OCI-LY3 (cell line): Measurements from ENCODE around the gene PUM1.

ENCODE experiments used
- H2AFZ ChIP-seq: fragments of 200-600, 300-600 bp; shearing (Covaris generic); 2 replicates; pipeline ENCODE4 v1.6.0; 2014; ENCODE audit warnings: antibody characterized with exemption, low read depth, low read length
- H3K27ac ChIP-seq: fragments of 200-600, 300-600 bp; sonication (generic); 2 replicates; pipeline ENCODE4 v1.5.1; 2014; ENCODE audit warnings: mild to moderate bottlenecking, low read length, moderate library complexity, mixed read lengths
- H3K27me3 ChIP-seq: fragments of 200-600, 300-600 bp; sonication (generic); 2 replicates; pipeline ENCODE4 v1.6.1; 2014; ENCODE audit warnings: low read depth, low read length, mixed read lengths
- H3K36me3 ChIP-seq: fragments of 200-600, 300-600 bp; sonication (generic); replicated peaks from 2 replicates; pipeline ENCODE3; 2014; ENCODE audit warnings: low read depth, low read length, mixed read lengths
- H3K4me1 ChIP-seq: fragments of 300-600, 200-600 bp; sonication (generic); 2 replicates; pipeline ENCODE4 v1.6.1; 2014; ENCODE audit warnings: low read length, mixed read lengths
- H3K4me2 ChIP-seq: fragments of 200-600, 300-600 bp; sonication (generic); 2 replicates; pipeline ENCODE4 v1.6.1; 2014; ENCODE audit warnings: low read length, mixed read lengths
- H3K4me3 ChIP-seq: fragments of 300-600, 200-600 bp; sonication (generic); 2 replicates; pipeline ENCODE4 v1.5.1; 2014; ENCODE audit warnings: antibody characterized with exemption, mild to moderate bottlenecking, low read length, moderate library complexity
- H3K79me2 ChIP-seq: fragments of 300-600, 200-600 bp; shearing (Covaris generic); 2 replicates; pipeline ENCODE4 v1.6.1; 2014; ENCODE audit warnings: mild to moderate bottlenecking, low read length, mixed read lengths
- H3K9ac ChIP-seq: fragments of 300-600, 200-600 bp; shearing (Covaris generic); 2 replicates; pipeline ENCODE4 v1.6.0; 2014; ENCODE audit warnings: mild to moderate bottlenecking, low read length, moderate library complexity
- H3K9me3 ChIP-seq: fragments of 200-600, 300-600 bp; shearing (Covaris generic); 2 replicates; pipeline ENCODE4 v1.6.1; 2014; ENCODE audit warnings: low read length, mixed read lengths; ENCODE audit not compliant: insufficient read depth
- H4K20me1 ChIP-seq: fragments of 200-600, 300-600 bp; sonication (generic); 2 replicates; pipeline ENCODE4 v1.6.1; 2016; ENCODE audit warnings: low read length, mixed read lengths; ENCODE audit not compliant: insufficient read depth
- CTCF ChIP-seq: fragments of 200-600, 300-600 bp; sonication (generic); IDR thresholded peaks from 2 replicates; pipeline ENCODE4 v1.5.1; 2014; ENCODE audit warnings: antibody characterized with exemption, low read length, low read depth
- EZH2phosphoT487 ChIP-seq: fragments of 200-600 bp; shearing (Covaris generic); IDR thresholded peaks from 2 replicates; pipeline ENCODE4 v1.6.1; 2018; ENCODE audit warnings: antibody characterized with exemption, mixed run types, low read depth

PUM1 gene

DNA sequence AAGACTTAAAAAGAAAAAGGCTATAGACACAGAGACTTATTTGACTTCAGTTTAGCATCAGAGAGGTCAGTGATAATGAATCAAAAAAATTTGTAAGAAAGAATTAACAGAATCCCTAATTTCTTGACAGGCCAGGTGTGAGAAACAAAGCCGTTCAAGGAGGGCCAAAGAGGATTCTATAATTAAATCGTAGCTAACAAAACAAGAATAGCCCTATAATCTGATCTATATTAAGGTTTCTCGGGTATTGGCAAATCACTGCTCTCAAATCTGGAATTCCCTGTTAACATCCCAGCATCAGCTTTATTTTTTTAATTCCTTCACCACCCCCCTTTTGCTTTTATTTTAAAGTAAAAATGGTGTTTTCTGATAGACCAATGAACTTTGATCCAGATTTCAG lies 60.3 kb downstream of the PUM1 start:
- no peak overlapping the region for H3K4me2 ChIP-seq
- peaks cover 92% of the 10 kb centered on the region for H3K79me2 ChIP-seq
- no peaks in the 10 kb centered on the region for H3K27me3 ChIP-seq
- H4K20me1 ChIP-seq: peaks cover 77% of the 10 kb centered on the region
- H3K4me3 ChIP-seq: no peak overlapping the region
- H3K36me3 ChIP-seq: peaks cover 32% of the 10 kb centered on the region
- no peak overlapping the region for H2AFZ ChIP-seq
- H3K4me1 ChIP-seq: peaks cover 23% of the 10 kb centered on the region
- no peak overlapping the region for H3K27ac ChIP-seq
- no peak overlapping the region for H3K9ac ChIP-seq
- no peaks in the 10 kb centered on the region for H3K9me3 ChIP-seq
- no peak for TF ChIP-seq EZH2phosphoT487
- TF ChIP-seq CTCF: no peak

- Histone ChIP-seq H3K4me2 (no peak overlapping the region), H3K4me3 (no peak overlapping the region), H3K9me3 (no peaks in the 10 kb centered on the region), H3K79me2 (peaks cover 90% of the 10 kb centered on the region), H3K9ac (no peak overlapping the region), H3K27ac (no peak overlapping the region), H3K27me3 (no peaks in the 10 kb centered on the region), H4K20me1 (peaks cover 73% of the 10 kb centered on the region), H2AFZ (no peak overlapping the region), H3K4me1 (peaks cover 13% of the 10 kb centered on the region), H3K36me3 (peaks cover 39% of the 10 kb centered on the region)
- TF ChIP-seq EZH2phosphoT487: no peak
- TF ChIP-seq CTCF: no peak
Measured at GRCh38 chr1:31004231-31004621, 61.3 kb downstream of the PUM1 start.

- H3K27ac ChIP-seq: no peak overlapping the region
- H3K9me3 ChIP-seq: no peaks in the 10 kb centered on the region
- H3K9ac ChIP-seq: no peak overlapping the region
- H3K79me2 ChIP-seq: peaks cover 90% of the 10 kb centered on the region
- no peak overlapping the region for H2AFZ ChIP-seq
- peaks cover 12% of the 10 kb centered on the region for H3K4me1 ChIP-seq
- peaks cover 68% of the 10 kb centered on the region for H4K20me1 ChIP-seq
- no peak overlapping the region for H3K4me2 ChIP-seq
- H3K4me3 ChIP-seq: no peak overlapping the region
- H3K36me3 ChIP-seq: peaks cover 39% of the 10 kb centered on the region
- H3K27me3 ChIP-seq: no peaks in the 10 kb centered on the region
- no peak for TF ChIP-seq CTCF
- TF ChIP-seq EZH2phosphoT487: no peak
Measured at GRCh38 chr1:31003613-31004230, 61.8 kb downstream of the PUM1 start.

- H3K36me3 ChIP-seq: peaks cover 36% of the 10 kb centered on the region
- no peak overlapping the region for H3K4me2 ChIP-seq
- no peak overlapping the region for H3K27ac ChIP-seq
- H3K4me3 ChIP-seq: no peak overlapping the region
- H3K4me1 ChIP-seq: no peaks in the 10 kb centered on the region; the same call in 1 of the 2 replicates
- H2AFZ ChIP-seq: no peak overlapping the region
- peaks cover 69% of the 10 kb centered on the region for H4K20me1 ChIP-seq
- H3K9ac ChIP-seq: no peak overlapping the region
- H3K27me3 ChIP-seq: no peaks in the 10 kb centered on the region
- no peak for TF ChIP-seq EZH2phosphoT487
- TF ChIP-seq CTCF: no peak
- peaks cover 89% of the 10 kb centered on the region for H3K79me2 ChIP-seq
- no peaks in the 10 kb centered on the region for H3K9me3 ChIP-seq
Measured at GRCh38 chr1:31000301-31000700, 65.2 kb downstream of the PUM1 start.
